Neural progenitor cell (in vitro differentiated cells): ENCODE results near the gene PDGFRB. TPM values are rescaled to one million over a fixed set of nuclear protein-coding genes. Genes with fewer than 3 reads are reported as not detected.

ENCODE experiments used
- DNase-seq: peaks from one replicate; pipeline ENCODE4 v3.0.0-alpha.2; 2016; ENCODE audit warnings: low spot score
- H2AFZ ChIP-seq: fragments of 200-600 bp; sonication (generic); replicated peaks from 2 replicates; pipeline ENCODE4 v1.6.1; 2016; ENCODE audit warnings: antibody characterized with exemption
- H3F3A ChIP-seq: fragments of 200-600 bp; sonication (generic); 2 replicates; pipeline ENCODE4 v1.6.1; 2016; ENCODE audit warnings: antibody characterized with exemption, low read depth
- H3K27ac ChIP-seq: fragments of 200-600 bp; sonication (generic); 2 replicates; pipeline ENCODE4 v1.5.1; 2016; ENCODE audit warnings: mild to moderate bottlenecking
- H3K27me3 ChIP-seq: fragments of 200-600 bp; sonication (generic); 2 replicates; pipeline ENCODE4 v1.6.1; 2016; ENCODE audit warnings: mild to moderate bottlenecking, moderate library complexity
- H3K36me3 ChIP-seq: fragments of 200-600 bp; sonication (generic); 2 replicates; pipeline ENCODE4 v1.5.1; 2016
- H3K4me1 ChIP-seq: fragments of 200-600 bp; sonication (generic); 2 replicates; pipeline ENCODE4 v1.6.1; 2016; ENCODE audit warnings: mixed run types
- H3K4me2 ChIP-seq: fragments of 200-600 bp; sonication (generic); 2 replicates; pipeline ENCODE4 v1.6.1; 2016
- H3K4me3 ChIP-seq: fragments of 200-600 bp; sonication (generic); 2 replicates; pipeline ENCODE4 v1.5.1; 2016
- H3K79me2 ChIP-seq: fragments of 200-600 bp; sonication (generic); 2 replicates; pipeline ENCODE4 v1.6.1; 2016; ENCODE audit warnings: low read depth
- H3K9ac ChIP-seq: fragments of 200-600 bp; sonication (generic); 2 replicates; pipeline ENCODE4 v1.6.1; 2016
- H3K9me3 ChIP-seq: fragments of 200-600 bp; sonication (generic); 2 replicates; pipeline ENCODE4 v1.5.1; 2016; ENCODE audit warnings: low read depth
- H4K20me1 ChIP-seq: fragments of 200-600 bp; sonication (generic); 2 replicates; pipeline ENCODE4 v1.6.1; 2016; ENCODE audit warnings: low read depth
- H3K27ac Mint-ChIP-seq: 3 replicates; pipeline ENCODE4 v1.8.0; 2021; ENCODE audit warnings: mixed read lengths
- H3K27me3 Mint-ChIP-seq: 2 replicates; pipeline ENCODE4 v1.8.0; 2022; ENCODE audit warnings: low read depth, mild to moderate bottlenecking, inconsistent platforms, moderate library complexity, mixed read lengths; ENCODE audit not compliant: insufficient read depth
- H3K36me3 Mint-ChIP-seq: 3 replicates; pipeline ENCODE4 v1.8.0; 2021; ENCODE audit warnings: mixed read lengths
- H3K4me1 Mint-ChIP-seq: 3 replicates; pipeline ENCODE4 v1.8.0; 2021; ENCODE audit warnings: mixed read lengths
- H3K4me3 Mint-ChIP-seq: 3 replicates; pipeline ENCODE4 v1.8.0; 2021; ENCODE audit warnings: mild to moderate bottlenecking, moderate library complexity, mixed read lengths
- H3K9me3 Mint-ChIP-seq: 3 replicates; pipeline ENCODE4 v1.8.0; 2020; ENCODE audit warnings: mixed read lengths
- CTCF ChIP-seq: fragments of 200-600 bp; sonication (generic); IDR thresholded peaks from 2 replicates; pipeline ENCODE4 v1.5.1; 2017; ENCODE audit warnings: antibody characterized with exemption, mild to moderate bottlenecking
- EZH2 ChIP-seq: fragments of 200-600 bp; sonication (generic); IDR thresholded peaks from 2 replicates; pipeline ENCODE4 v1.6.1; 2017; ENCODE audit warnings: antibody characterized with exemption, mild to moderate bottlenecking, moderate library complexity
- EZH2phosphoT487 ChIP-seq: fragments of 200-600 bp; sonication (generic); IDR thresholded peaks from 2 replicates; pipeline ENCODE4 v1.6.1; 2017; ENCODE audit warnings: antibody characterized with exemption
- total RNA-seq: library from RNA; depleted of rRNA; stranded (reverse); fragments of >200 nt; gene quantifications from 2 replicates; pipeline ENCODE4 v1.2.3, GENCODE V29; 2015; ENCODE audit warnings: low replicate concordance

The PDGFRB gene
- total RNA-seq, 1 donor from 2014 or later: 8.9 TPM

GRCh38 chr5:150101023-150101422, 54.6 kb downstream of the PDGFRB start:
- TF ChIP-seq CTCF (no peak), EZH2phosphoT487 (no peak), EZH2 (no peak)
- Mint-ChIP-seq H3K27ac (no peak overlapping the region), H3K27me3 (peaks cover 6% of the 10 kb centered on the region), H3K4me3 (no peak overlapping the region), H3K36me3 (no peaks in the 10 kb centered on the region), H3K9me3 (no peaks in the 10 kb centered on the region), H3K4me1 (no peaks in the 10 kb centered on the region)
- no peak for DNase-seq
- Histone ChIP-seq H3K4me3 (no peak overlapping the region), H3K27ac (no peak overlapping the region), H3K4me2 (no peak overlapping the region), H4K20me1 (no peaks in the 10 kb centered on the region), H3K9me3 (no peaks in the 10 kb centered on the region), H3K4me1 (no peaks in the 10 kb centered on the region), H3K36me3 (no peaks in the 10 kb centered on the region), H3K79me2 (no peaks in the 10 kb centered on the region), H3K27me3 (peaks cover 13% of the 10 kb centered on the region), H3K9ac (no peak overlapping the region), H2AFZ (no peak overlapping the region), H3F3A (no peaks in the 10 kb centered on the region)

- H3K36me3 Mint-ChIP-seq: no peaks in the 10 kb centered on the region
- peaks cover 9% of the 10 kb centered on the region for H3K27me3 Mint-ChIP-seq
- Histone ChIP-seq H4K20me1 (no peaks in the 10 kb centered on the region), H3K9me3 (no peaks in the 10 kb centered on the region), H3K79me2 (no peaks in the 10 kb centered on the region), H3K9ac (no peak overlapping the region), H3K27me3 (peaks cover 20% of the 10 kb centered on the region), H3K4me2 (no peak overlapping the region), H3K27ac (no peak overlapping the region), H3K36me3 (no peaks in the 10 kb centered on the region), H3K4me1 (no peaks in the 10 kb centered on the region), H3K4me3 (no peak overlapping the region), H3F3A (no peaks in the 10 kb centered on the region), H2AFZ (no peak overlapping the region)
- H3K4me3 Mint-ChIP-seq: no peak overlapping the region
- no peak overlapping the region for H3K27ac Mint-ChIP-seq
- TF ChIP-seq CTCF: no peak
- no peak for TF ChIP-seq EZH2phosphoT487
- TF ChIP-seq EZH2: no peak
- H3K9me3 Mint-ChIP-seq: no peaks in the 10 kb centered on the region
- no peak for DNase-seq
- H3K4me1 Mint-ChIP-seq: no peaks in the 10 kb centered on the region
Observed at GRCh38 chr5:150097152-150097551, 58.5 kb downstream of the PDGFRB start.

- Histone ChIP-seq H3K9me3 (no peaks in the 10 kb centered on the region), H3K4me2 (no peak overlapping the region), H3F3A (no peaks in the 10 kb centered on the region), H3K36me3 (no peaks in the 10 kb centered on the region), H3K4me1 (no peaks in the 10 kb centered on the region), H3K4me3 (no peak overlapping the region), H3K9ac (no peak overlapping the region), H2AFZ (no peak overlapping the region), H3K79me2 (no peaks in the 10 kb centered on the region), H3K27me3 (peaks cover 17% of the 10 kb centered on the region), H3K27ac (no peak overlapping the region), H4K20me1 (no peaks in the 10 kb centered on the region)
- Mint-ChIP-seq H3K4me3 (no peak overlapping the region), H3K27me3 (peaks cover 5% of the 10 kb centered on the region), H3K36me3 (no peaks in the 10 kb centered on the region), H3K27ac (no peak overlapping the region), H3K4me1 (no peaks in the 10 kb centered on the region), H3K9me3 (no peaks in the 10 kb centered on the region)
- DNase-seq: no peak
- TF ChIP-seq EZH2 (no peak), EZH2phosphoT487 (no peak), CTCF (no peak)
Observed at GRCh38 chr5:150092159-150092787, 63.4 kb downstream of the PDGFRB start.
